GM19468 (cell line): ENCODE data around the gene CHN2.

Experiments
- ATAC-seq: cut with Tn5 transposase; IDR thresholded peaks from one replicate; pipeline ENCODE4 v1.9.1; 2021; ENCODE audit warnings: mild to moderate bottlenecking, moderate library complexity, moderate number of reproducible peaks; ENCODE audit not compliant: unreplicated experiment; ENCODE audit errors: extremely low read depth

CHN2 gene

DNA sequence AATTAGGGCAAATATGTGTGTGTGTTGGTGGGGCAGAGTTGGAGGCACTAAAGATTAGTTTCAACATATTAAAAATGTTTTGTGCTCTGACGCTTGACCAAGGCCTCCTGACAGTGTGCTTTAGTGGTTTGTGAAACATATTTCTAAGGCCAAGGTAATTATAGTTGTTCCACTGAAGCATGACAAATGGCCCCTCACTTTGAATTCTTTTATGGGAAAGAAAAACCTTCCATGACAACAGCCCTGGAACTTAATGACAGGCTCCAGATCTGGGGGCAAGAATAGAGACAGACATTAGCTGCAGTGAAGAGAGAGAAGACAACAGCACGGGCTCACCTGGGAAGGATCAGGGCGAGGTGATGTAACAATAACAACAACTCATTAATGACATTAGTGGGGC, 155.8 kb downstream of the CHN2 start:
- no peak for ATAC-seq

DNA sequence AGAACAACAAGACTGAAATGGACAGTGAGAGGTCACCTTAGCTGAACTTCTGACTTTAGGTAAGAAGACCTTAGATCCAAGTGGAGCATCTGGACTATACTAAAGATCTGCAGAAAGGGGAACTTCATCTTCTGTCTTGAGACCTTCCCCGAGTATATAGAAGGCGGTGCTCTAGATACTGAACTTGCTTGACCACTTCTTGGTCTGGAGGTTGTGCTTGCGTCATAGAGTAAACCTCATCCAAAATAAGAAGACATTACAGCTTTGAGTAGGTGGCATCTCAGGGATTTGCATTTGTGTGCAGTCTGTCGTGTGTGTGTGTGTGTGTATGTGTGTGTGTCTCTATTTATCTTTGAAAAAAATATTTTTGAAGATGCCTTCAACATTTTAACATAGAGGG, 157.5 kb downstream of the CHN2 start:
- no peak for ATAC-seq

DNA sequence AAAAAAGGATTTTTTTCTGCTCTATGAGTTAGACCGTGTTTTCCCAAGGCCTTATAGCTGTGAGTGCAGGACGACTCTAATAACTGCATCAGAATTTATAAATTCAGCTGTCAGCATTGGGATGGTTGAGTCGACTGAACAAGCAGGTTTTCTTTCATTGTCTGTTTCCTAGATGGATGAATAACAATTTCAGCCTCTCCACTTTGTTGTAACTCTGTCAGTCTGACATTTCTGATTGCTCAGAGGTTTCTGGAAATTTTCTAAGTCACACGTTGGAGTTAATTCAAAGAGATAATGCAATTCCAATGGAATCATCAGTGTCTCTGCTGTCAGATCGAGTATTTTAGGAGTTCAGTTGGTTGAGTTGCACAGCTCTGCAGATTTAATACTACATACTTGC, 159.2 kb downstream of the CHN2 start:
- ATAC-seq, result no peak

DNA sequence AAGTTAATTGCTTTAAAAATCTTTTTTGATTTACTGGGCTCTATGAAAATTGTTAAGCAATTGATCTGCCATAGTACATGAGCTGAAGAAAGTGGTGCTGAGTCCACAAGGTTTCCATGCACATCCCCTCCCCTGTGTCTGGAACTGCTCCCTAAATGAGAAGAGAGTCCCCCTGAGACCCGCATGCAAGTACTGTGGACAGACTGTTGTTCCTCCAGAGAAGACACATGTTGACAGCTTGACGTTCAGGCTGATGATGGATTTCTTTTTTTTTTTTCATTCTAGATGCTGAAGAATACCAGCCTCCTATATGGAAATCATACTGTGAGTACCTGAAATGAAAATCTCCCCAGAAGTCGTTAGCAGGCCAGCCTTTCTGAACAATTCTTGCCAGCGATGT, 159.8 kb downstream of the CHN2 start:
- no peak for ATAC-seq

DNA sequence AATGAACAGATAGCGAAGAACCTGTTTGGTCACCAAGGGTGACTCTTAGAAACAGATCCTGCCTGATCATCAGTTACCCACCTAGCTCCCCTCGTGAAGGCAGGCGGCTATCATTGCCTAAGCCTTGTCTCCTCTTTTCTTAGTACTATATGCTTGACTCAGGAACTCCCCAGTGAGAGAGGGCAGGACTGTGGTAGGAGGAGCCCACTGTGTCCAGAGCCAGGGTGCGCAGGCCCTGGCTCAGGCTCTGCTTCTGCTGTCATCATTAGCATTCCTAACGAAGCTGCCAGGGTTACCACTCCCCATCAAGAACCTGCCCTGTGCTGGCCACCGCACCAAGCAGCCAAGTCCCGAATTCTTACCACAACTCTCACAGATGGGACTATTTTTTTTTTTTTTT, 160.8 kb downstream of the CHN2 start:
- ATAC-seq, result no peak

DNA sequence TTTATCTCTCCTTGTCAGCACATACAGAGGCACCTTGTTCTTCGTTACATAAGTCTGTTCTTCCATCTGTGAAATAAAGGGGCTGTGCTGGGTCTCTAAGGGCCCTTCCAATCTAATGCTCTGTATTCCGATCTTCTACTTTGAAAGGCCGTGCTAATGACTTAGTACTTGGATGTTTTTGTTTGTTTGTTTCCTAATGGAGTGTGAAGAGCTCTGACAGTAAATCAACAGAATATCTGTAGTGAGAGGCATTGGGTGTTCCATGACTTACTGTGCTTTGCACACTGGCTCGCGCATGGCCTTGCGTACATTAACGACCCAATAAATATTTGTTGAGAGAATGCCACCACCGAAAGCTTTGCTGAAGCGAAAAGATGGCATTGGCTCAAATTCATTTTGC, 162.1 kb downstream of the CHN2 start:
- no peak for ATAC-seq

DNA sequence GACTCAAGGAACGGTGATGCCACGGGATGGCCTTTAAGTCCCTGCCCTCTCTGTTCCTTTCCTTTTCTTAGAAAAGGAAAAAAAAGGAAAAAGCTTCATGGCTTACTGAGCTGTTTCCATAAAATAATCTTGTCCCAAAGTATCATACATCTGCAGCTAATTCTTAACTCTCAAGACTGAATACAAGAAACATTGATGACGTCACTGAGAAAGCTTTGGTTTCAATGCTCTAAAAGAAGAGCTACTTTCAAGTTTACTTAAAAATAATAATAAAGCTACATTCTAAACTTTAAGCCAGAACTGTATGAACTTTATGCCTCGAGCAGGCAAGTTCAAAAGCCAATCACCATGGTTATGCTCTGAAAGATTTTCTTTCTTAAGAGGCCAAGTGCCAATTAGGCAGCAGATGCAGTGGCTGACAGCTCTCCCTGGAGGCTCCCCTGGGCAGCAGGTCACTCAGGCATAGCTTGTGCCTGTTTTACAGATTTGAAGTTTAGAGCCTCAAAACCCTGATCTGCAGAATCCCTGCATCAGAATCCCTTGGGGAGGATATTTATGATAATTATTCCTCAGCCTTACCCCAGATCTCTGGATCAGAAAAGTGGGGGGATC, 165.0 kb downstream of the CHN2 start:
- ATAC-seq, result no peak

DNA sequence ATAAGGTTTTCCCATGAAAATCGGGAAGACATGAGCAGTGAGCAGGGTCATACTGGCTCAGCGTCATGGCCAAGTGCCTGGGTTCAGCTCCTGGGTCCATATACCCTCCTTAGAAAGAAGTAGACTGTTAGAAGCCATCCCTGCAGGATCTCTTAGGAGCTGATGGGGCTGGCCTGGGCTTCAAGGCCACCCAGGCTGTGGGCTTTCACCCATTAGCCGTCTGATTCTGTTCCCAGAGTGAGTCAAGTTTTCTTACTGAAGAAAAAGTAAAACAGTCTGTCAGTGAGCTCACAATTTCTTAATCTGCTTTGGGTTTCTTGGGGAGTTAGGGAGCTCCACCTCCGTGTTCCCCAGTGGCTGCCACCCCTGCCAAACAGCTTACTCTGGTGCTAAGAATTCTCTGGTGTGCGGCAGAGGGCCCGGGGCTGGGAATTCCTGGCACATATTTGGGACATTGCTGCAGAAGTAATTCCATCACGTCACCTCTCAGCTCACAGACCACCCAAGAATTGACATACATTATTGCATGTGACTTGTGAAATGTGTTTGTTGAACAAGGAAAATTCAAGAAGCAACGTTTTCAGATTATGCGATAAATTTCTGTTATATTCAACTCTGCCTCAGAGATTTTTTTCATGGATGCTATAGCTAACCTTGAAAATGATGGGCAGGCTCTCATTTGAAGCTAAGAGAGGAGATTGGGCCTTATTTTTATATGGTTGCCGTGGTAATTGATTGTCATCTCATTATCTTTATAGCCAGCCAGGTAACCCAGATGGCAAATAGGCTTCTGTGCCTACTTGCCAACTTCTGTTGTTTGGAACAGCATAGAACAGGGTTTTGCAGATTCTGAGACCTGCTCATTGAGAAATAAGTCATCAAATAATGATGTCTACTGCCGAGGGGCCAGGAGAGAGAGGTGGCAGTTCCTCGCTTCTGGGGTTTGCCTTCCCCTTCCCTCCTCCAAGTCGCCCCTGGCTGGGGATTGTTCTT, 166.4 kb downstream of the CHN2 start:
- ATAC-seq, result no peak

DNA sequence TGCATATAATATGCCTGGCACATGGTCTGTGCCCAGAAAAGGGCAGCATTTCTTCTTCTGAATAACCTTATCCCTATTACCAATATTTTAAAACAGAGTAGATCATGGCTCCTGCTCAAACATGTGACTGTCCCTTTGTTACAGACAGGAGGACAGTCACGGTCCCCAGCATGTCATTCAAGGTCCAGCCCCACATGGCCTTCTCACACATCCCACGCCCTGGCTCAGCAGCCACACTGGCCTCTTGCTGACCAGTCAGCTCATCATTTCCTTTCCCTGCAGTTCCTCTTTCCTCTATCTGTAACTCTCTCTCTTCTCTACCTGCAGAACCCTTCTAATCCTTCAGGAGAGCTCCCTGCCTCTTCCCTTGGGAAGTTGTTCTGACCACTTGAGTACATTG, 167.8 kb downstream of the CHN2 start:
- no peak for ATAC-seq

DNA sequence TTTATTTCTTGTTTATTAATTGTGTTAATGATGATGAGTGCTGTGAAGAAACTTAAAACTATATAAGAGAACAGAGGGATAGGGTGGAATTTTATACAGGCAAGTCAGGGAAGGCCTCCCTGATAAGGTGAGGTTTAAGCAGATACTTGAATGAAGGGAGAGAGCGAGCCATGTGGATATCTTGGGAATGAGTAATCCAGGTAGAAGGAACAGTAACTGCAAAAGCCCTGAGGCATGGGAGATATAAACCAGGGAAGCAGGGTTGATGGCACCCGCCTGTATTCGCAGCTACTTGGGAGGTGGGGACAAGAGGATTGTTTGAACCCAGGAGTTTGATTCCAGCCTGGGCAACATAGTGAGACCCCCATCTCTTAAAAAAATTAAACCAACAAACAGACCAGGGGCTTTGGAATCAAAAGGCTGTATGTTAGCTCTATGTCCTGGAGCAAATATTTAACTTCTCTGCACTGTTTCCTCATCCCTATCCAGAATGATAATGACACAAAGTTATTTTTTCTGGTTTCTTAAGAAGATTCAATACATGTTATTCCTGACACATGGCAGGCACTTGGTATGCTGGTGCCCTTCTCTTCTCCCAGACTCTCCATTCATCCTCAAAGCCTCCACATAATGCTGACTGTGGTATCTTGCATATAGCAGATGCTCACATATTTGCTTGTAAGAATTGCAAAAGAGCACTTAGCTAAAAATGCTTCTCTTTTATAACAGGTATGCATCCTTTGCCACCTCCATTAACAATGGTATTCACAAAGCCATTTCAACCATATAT, 169.3 kb downstream of the CHN2 start:
- no peak for ATAC-seq

DNA sequence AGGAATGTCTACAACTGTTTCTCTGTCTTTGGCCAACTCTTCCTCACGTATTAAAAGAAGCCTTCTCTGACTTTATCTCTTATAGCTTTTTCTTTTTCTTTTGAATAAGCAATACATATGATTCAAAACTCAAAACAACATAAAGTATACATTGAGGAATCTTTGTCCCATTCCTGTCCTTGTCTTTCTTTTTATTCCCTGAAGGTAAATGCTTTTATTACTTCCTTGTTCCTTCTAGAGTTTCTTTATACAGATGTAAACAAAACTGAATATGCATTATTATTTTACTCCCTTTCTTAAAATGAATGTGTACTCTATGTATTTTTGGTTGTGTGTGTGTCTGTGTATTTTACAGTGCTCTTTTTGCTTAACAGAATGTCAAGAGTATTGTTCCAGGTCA, 170.1 kb downstream of the CHN2 start:
- no peak for ATAC-seq

DNA sequence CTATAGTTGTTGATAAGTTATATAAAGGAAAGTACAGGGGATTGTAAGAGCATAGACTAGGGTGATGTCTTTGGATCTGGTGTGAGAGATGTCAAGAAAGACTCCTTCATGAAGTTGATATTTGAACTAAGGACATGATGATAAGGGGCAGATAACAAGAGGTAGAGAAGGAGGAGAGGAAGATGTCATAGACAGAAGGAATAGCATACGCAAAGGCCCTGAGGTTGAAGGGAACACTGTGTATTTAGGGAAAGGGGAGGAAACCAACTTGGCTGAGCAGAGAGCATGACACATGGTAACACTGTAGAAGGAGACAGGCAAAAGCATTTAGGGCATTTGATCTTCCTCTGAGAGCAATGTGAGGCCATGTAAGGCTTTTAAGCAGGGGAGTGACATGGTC, 170.8 kb downstream of the CHN2 start:
- no peak for ATAC-seq

DNA sequence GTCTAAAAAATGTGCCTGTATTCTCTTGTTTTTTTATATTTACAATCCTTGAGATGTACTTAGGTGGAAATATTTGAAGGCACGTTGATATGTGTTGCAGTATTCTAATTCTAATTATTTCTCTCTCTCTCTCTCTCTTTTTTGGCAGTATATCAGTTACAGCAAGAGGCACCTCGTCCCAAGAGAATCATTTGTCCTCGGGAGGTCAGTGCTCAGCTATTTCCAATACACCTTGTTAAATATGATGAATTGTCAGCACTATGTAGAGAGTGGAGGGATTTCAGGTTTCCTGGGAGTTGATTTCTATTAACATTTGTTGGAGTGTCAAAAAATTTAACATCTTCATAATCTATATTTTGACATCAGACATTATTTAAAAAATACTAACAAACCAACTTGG, 173.2 kb downstream of the CHN2 start:
- no peak for ATAC-seq

DNA sequence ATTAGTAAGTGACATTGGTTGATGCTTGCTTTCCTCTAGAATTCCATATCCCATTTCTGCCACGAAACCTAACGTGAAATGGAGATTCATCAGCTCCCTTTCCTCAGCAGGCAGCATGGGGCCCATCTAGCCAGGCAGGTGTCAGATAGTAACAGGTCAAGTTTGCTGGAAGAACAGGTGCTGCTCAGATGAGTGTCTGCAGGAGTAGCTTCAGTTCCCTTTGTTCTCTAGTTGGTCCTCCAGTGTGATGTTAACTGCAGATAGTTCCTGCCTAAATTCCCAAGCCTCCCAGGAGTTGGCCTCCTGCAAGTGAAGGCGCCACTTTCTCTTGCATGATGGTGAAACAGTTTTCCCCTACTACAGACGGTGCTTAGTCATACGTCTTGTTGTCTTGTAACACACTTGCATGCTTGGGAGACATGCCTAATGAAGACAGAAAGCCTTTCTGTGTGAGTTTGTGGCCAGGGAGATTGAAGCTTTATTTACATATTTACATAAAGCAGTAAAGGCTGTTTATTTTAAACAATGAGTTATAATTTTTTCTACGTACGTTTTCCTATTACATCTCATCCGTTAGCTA, 175.4 kb downstream of the CHN2 start:
- no peak for ATAC-seq

DNA sequence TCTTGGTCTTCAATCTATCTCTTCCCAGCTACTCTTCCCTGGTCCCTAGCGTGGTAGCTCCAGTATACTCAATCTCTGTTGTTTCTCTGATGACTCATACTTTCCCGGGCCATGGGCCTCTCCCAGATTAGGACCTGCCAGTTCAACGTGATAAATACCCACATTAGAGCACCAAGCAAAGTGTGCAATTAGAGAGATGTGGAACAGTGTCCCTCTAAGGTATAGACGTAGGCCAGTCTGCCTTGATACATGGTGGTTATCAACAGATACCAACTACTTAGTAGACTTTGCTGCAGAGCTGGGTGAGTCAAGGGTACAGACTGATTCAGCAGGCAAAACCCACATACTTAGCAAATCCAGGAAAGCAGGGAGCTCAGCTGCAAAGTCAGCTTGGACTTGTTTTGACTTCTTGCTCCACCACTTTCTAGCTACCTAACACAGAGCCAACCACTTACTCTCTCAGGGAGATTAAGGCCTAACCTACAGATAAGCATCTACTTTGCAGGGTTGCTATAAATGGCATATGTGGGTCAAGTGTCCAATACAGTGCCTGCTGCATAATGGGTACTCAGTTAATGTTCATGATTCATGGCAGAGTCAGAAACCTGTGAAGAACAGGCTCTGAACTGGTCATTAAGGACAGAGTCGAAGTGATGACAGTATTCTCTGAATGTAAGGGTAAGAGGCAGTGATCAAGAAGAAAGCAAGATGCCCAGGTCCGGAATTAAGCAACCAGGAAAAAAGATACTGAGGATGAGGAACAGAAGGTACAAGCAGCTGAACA, 176.1 kb downstream of the CHN2 start:
- no peak for ATAC-seq

DNA sequence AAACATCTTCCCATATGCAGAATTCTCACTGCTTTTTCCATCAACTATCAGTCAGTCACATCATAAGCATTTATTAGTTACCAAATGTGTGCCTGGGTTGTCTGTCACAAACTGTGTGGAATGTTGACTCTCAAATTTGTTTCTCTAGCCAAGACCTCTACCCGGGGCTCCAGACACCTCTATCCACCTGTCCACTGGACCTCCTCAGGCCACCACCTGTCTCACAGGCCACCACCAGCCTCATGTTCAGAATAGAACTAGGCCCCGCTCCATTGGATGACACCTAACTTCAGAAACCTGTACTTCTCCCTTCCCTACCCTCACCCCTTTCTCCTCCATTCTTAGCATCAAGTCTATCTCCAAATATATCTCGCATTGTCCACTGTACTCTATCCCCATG, 176.9 kb downstream of the CHN2 start:
- no peak for ATAC-seq

DNA sequence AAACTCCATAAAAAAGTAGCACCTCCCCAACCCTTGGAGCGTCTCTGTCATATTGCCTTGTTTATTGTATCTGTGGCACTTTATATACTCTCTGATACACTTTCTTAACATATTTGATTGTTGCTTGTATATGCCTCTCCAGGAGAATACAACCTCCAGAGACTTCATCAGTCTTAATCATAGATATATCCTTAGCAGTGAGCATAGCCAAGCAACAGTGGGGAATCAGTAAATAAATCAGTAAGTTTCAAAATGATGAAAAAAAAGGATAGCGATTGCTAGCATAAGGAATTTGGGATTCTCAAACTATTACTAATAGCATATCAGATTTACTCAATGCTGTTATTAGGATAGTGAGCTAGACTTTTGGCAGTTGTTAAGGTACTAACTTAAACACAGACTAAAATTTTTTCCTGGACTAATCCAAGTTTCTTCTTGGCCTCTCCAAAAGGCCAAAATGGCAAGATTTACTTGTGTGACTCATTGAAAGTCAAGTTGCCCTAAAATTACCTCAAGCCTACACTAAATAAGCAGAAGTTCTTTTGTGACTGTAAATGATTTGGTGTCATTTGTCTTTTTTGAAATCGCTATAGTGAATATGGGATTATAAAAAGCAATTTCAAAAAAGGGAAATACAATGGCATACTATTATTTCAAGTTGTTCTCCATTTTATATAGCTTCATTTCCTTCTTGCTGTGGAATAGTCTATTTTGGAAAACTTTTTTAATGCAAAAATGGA, 177.9 kb downstream of the CHN2 start:
- no peak for ATAC-seq

DNA sequence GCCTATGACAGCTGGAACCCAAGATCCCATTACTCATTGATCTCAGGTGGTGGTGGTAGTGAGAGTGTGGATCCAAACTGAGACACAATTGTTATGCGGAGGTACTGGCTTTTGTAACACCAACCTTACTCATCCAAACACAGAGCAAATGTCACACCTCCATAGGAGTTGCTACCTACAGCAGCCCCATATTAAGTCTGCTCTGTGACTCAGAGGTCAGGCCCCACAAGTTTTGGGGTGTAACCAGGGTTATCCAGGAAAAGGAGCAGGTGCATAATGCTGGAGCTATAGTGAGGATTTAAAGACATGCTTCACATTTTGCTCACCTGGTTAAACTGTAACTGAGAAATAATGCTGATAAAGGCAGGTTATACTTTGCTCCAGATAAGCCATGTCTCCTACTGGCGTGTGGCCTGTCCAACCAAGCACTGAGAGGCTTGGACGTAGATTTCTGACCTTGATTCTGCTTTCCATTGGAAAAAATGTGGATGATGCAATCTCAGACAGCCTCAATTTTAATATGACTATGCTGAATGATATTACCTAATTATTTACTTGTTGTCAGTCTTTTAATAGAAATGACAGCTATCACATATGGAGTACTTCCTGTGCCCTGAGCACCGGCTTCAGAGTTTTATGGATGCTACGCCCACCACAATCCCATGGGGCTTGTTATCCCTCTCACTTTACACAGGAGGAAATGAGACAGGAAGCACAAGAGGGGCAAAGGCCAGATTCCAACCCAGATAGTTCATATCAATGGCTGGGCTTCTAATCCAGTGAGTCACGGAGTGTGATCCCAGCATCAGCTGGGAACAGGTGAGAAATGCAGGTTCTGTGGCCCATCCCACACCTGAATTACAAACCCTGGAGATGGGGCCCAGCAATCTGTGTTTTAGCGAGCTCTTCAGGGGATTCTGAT, 181.3 kb downstream of the CHN2 start:
- no peak for ATAC-seq
